Measurements from ENCODE around the gene LATS2.
A peak's percentile ranks its signal among the peaks of the same experiment; 100 is the strongest.

LATS2 gene

GRCh38 chr13:21061029-21061763 is at the start of gene LATS2:
Gene LATS2 (minus strand): TSS chr13:21061586. CDS start chr13:21046026, 15,560 bp downstream.
- peak in 1 of 2 donors; percentile 34 for DNase-seq (ENCODE audit: low read depth in 2 of 2)

GRCh38 chr13:21109168-21109567 is 47.8 kb upstream of the LATS2 start:
- no peak for DNase-seq (ENCODE audit: low read depth in 2 of 2)

- no peak for DNase-seq (ENCODE audit: low read depth in 2 of 2)
Observed at GRCh38 chr13:21106089-21106488, 44.7 kb upstream of the LATS2 start.

GRCh38 chr13:21104199-21105019 is 43.0 kb upstream of the LATS2 start:
- no peak for DNase-seq (ENCODE audit: low read depth in 2 of 2)

- no peak for DNase-seq (ENCODE audit: low read depth in 2 of 2)
Observed at GRCh38 chr13:21101865-21102576, 40.6 kb upstream of the LATS2 start.

GRCh38 chr13:21100994-21101757 is 39.8 kb upstream of the LATS2 start:
- DNase-seq (ENCODE audit: low read depth in 2 of 2), result no peak

- DNase-seq (ENCODE audit: low read depth in 2 of 2), result no peak
Observed at GRCh38 chr13:21100211-21100610, 38.8 kb upstream of the LATS2 start.

GRCh38 chr13:21095311-21095710 is 33.9 kb upstream of the LATS2 start:
- DNase-seq (ENCODE audit: low read depth in 2 of 2), result no peak

- DNase-seq (ENCODE audit: low read depth in 2 of 2), result no peak
Observed at GRCh38 chr13:21089830-21090229, 28.4 kb upstream of the LATS2 start.

GRCh38 chr13:21088534-21088933 is 27.1 kb upstream of the LATS2 start:
- no peak for DNase-seq (ENCODE audit: low read depth in 2 of 2)

GRCh38 chr13:21086929-21087328 is 25.5 kb upstream of the LATS2 start:
- no peak for DNase-seq (ENCODE audit: low read depth in 2 of 2)

- no peak for DNase-seq (ENCODE audit: low read depth in 2 of 2)
Observed at GRCh38 chr13:21081926-21082325, 20.5 kb upstream of the LATS2 start.

GRCh38 chr13:21080593-21080891 is 19.2 kb upstream of the LATS2 start:
- DNase-seq (ENCODE audit: low read depth in 2 of 2), result no peak

GRCh38 chr13:21079761-21080592 is 18.6 kb upstream of the LATS2 start:
- no peak for DNase-seq (ENCODE audit: low read depth in 2 of 2)

- no peak for DNase-seq (ENCODE audit: low read depth in 2 of 2)
Observed at GRCh38 chr13:21079221-21079620, 17.8 kb upstream of the LATS2 start.

GRCh38 chr13:21078501-21078900 is 17.1 kb upstream of the LATS2 start:
- no peak for DNase-seq (ENCODE audit: low read depth in 2 of 2)

- no peak for DNase-seq (ENCODE audit: low read depth in 2 of 2)
Observed at GRCh38 chr13:21077788-21078353, 16.5 kb upstream of the LATS2 start.

- no peak for DNase-seq (ENCODE audit: low read depth in 2 of 2)
Observed at GRCh38 chr13:21077076-21077787, 15.8 kb upstream of the LATS2 start.

GRCh38 chr13:21076253-21076652 is 14.9 kb upstream of the LATS2 start:
- DNase-seq (ENCODE audit: low read depth in 2 of 2), result no peak

All from stimulated activated CD4-positive, alpha-beta T cell treated with anti-CD3 and anti-CD28 coated beads, Interleukin-1b, Interleukin-23, amount 100 ng/mL, for 4 hours (primary cell).